HEK293T (cell line): ENCODE data around the gene TNRC18.

ENCODE experiments used
- BHLHE40 ChIP-seq: fragments of 450-650 bp; IDR thresholded peaks from 2 replicates; pipeline ENCODE4 v1.6.1; 2016; ENCODE audit warnings: mild to moderate bottlenecking, moderate library complexity, borderline replicate concordance
- ELF4 ChIP-seq: fragments of 450-650 bp; IDR thresholded peaks from 2 replicates; pipeline ENCODE4 v1.6.1; 2017; ENCODE audit warnings: antibody characterized with exemption
- FOXA1 ChIP-seq: fragments of 450-650 bp; IDR thresholded peaks from 2 replicates; pipeline ENCODE4 v1.6.1; 2016; ENCODE audit warnings: mild to moderate bottlenecking
- FOXK2 ChIP-seq: fragments of 450-650 bp; IDR thresholded peaks from 2 replicates; pipeline ENCODE4 v1.6.1; 2016; ENCODE audit warnings: mild to moderate bottlenecking
- FOXM1 ChIP-seq: fragments of 450-650 bp; IDR thresholded peaks from 2 replicates; pipeline ENCODE4 v1.6.1; 2017; ENCODE audit warnings: mild to moderate bottlenecking, borderline replicate concordance
- L3MBTL2 ChIP-seq: fragments of 450-650 bp; conservative IDR thresholded peaks from 2 replicates; pipeline ENCODE4 v1.6.1; 2016; ENCODE audit warnings: mild to moderate bottlenecking
- PKNOX1 ChIP-seq: fragments of 450-650 bp; IDR thresholded peaks from 2 replicates; pipeline ENCODE4 v1.6.1; 2016
- SP1 ChIP-seq: fragments of 450-650 bp; IDR thresholded peaks from 2 replicates; pipeline ENCODE4 v1.6.1; 2017
- SUZ12 ChIP-seq: fragments of 450-650 bp; IDR thresholded peaks from 2 replicates; pipeline ENCODE4 v1.6.1; 2016; ENCODE audit warnings: mild to moderate bottlenecking

GRCh38 chr7:5359344-5359743 is 64.3 kb downstream of the TNRC18 start:
- TF ChIP-seq SUZ12 (no peak), SP1 (no peak), ELF4 (no peak), FOXA1 (no peak), BHLHE40 (no peak), FOXM1 (no peak), L3MBTL2 (no peak), PKNOX1 (no peak), FOXK2 (no peak)
